ENCODE data around the gene ACSL1.
"Not testable (repeated sequence)": the region's sequence is repeated elsewhere in the genome, so short reads cannot be mapped to it uniquely, and the experiment has no call there.

The ACSL1 gene

GRCh38 chr4:184787766-184788503 lies 37.8 kb downstream of the ACSL1 start:
- DNase-seq (ENCODE audit: low read depth in 2 of 2), result no peak

DNA sequence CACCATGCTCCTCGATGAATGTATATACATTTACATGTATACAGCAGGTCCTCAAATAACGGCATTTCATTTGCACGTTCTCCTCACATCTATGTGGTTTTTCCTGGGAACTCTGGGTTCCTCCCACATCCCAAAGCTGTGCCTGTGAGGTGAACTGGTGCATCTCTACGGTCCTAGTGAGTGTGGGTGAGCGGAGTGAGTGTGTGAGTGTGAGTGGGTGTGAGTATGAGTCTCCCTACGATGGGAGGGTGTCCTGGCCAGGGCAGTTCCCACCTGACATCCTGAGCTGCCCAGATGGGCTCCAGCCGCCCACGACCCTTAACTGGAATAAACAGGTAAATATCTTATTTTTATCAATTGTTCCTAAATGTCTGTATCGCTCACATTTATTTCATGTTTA lies 40.0 kb downstream of the ACSL1 start:
- DNase-seq (ENCODE audit: low read depth in 2 of 2), result no peak

GRCh38 chr4:184784628-184785257 lies 41.0 kb downstream of the ACSL1 start:
- no peak for DNase-seq (ENCODE audit: low read depth in 2 of 2)

DNA sequence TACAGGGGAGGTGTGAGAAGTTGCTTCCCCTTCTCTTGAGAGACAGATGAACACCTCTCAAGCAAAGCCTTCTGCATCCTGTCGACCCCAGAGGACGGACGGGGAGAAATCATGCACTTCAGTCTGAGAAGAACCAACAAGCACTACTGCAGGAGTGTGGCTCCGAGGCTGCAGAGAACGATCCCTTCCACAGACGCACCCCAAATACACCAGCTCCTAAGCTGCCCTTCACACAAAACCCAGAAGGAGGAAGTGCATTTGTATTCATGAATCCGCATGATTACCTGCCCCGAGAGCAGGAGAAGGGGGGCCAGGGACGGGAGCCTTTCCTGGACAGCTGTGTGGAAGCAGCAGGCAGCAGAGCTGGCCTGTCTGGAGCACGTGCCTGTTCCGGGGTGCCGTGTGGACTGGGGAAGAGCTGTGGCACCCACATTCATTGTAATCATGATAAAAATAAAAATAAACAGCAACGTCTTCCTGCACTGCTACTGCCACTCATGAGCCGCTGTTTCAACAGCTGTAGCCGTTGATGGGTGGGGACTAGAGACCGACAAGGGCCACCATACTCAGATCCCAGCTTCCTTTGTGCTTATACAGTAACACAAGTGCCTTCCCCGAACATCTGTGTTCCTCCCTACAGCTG lies 42.9 kb downstream of the ACSL1 start:
- no peak for DNase-seq (ENCODE audit: low read depth in 2 of 2)

GRCh38 chr4:184779160-184779559 lies 46.6 kb downstream of the ACSL1 start:
- DNase-seq (ENCODE audit: low read depth in 2 of 2), result not testable (repeated sequence)

DNA sequence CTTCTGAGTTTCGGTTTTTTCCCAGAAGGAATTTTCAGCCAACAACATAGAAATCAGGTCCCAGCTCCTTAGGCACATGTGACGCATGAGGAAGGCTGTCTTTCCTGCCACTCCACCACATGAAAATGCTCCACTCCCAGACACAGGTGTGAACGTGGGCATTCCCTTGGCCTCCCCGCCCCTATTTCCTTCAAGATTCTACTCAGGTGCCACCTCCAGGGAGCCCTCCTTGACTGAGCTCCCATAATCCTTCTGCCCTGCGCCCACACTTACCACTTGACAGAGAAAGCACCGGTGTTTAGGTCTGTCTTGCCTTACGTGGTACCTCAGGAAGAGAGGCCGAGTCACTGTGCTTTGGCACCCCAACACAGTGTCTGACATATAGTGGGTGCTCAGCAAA lies 47.4 kb downstream of the ACSL1 start:
- no peak for DNase-seq (ENCODE audit: low read depth in 2 of 2)

- DNase-seq (ENCODE audit: low read depth in 2 of 2), result no peak
Observed at GRCh38 chr4:184776821-184777220, 48.9 kb downstream of the ACSL1 start.

- DNase-seq (ENCODE audit: low read depth in 2 of 2), result no peak
Observed at GRCh38 chr4:184775854-184776555, 49.8 kb downstream of the ACSL1 start.

GRCh38 chr4:184774152-184774551 lies 51.6 kb downstream of the ACSL1 start:
- no peak for DNase-seq (ENCODE audit: low read depth in 2 of 2)

DNA sequence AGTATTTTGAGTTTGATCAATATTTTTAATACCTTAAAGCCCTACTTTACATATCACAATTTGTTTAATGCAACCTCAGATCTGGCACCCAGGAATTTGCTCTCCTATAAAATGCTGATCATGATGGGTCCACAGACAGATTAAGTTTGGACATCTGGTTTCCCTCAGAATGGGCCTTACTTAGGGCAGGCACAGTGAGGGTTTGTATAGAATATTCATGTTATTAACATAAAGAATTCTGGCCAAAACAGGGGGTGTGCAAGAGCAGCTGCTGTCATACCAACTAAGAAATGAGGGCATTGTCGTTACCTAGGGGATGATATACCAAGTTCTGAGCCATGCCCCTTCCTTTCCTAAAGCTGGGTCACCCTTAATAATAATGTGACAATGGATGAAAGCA lies 54.4 kb downstream of the ACSL1 start:
- no peak for DNase-seq (ENCODE audit: low read depth in 2 of 2)

DNA sequence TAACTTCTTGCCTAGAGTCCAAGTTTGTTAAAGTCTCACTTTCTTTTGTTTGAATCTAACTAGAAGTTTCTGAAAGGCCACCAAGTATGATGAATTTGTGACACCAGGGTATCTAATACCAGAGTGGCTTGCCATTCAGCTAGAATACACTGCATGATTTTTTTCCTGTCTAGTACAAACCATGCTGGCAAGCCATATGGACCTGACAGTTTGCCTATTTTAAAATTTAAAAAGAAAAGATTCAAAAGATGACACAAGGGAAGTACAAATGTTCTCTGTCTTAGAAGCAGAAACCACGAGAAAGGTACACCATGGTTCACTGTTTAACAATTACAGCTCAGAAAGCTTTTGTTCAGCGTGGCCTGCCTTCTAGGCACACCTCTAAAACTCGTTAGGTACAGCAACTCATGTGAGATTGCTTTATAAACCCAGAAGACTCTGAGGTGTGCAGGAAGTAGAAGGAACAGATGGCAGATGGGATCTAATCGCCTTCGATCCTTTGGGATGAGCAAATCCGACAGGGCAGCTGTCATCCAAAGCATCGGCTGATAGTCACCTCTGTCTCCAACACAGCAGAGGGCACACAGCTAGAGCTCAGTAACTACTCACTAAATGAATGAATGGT lies 56.5 kb downstream of the ACSL1 start:
- DNase-seq (ENCODE audit: low read depth in 2 of 2), result no peak

DNA sequence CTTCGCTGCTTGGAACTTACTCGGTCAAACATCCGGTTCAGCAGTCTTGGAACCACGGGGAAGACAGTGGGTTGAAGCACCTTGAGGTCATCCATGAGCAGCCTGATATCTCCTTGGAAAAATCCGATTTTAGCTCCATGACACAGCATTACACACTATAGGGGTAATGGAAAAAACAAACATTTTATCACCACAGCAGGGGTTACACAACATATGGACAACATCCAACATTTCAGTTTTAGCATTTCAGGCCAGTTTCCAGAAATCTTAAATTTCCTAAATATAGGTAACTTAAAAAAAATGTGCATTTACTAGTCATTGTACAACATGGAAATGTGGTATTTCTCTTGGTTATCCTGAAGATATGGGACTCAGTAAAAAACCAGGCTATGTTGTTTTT lies 57.5 kb downstream of the ACSL1 start:
- no peak for DNase-seq (ENCODE audit: low read depth in 2 of 2)

DNA sequence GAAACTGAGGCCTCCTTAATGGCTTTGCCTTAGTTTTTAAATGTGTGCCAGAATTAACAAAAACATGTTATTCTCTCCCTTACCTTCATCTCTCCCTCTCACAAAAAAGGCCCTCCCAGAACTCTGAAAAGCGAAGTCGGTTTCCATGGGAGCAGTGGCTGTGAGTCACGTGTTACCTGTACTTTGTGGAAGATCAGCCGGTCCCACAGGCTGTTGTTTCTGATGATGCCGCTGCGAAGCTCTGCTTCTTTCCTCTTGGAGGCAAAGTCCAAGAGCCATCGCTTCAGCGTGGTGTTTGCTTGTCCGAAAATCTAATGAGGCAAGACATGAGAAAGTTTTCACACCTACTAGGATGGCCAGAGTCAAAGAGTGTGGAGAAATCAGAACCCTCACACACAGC lies 59.3 kb downstream of the ACSL1 start:
- no peak for DNase-seq (ENCODE audit: low read depth in 2 of 2)

DNA sequence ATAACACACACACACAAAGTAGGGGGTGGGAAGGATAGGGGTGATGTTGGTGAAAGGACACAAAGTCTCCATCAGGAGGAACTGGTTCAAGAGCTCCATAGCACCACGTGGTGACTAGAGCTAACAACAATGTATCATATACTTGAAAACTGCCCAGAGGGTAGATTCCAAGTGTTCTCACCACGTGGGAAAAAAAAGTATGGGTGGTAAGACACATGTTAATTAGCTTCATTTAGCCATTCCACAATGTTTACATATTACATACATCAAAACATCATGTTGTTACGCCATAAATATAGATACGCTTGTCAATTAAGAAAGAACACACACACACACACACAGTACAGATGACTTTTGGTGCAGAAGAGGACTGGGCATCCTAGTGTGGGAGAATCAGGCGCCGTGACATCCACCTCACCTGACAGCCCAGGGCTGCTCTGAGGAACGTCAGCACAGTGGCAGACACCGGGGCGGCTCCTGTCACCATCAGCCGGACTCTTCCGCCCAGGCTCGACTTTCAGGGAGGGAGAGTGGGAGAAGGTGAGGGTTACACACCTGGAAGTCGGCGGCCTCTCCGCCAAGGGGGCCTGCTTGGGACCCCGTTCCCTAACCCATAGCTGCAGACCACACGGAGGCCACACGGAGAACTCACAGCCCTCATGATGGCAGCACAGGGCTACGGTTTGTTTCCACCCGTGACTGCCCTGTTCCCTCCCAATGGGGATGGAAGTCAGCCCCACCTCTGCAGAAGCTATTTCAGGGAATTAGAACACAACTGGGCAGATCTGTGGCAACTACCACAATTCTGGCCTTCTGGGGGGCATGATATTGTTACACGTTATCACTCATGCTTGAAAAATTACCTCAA lies 60.1 kb downstream of the ACSL1 start:
- DNase-seq (ENCODE audit: low read depth in 2 of 2), result no peak

- no peak for DNase-seq (ENCODE audit: low read depth in 2 of 2)
Observed at GRCh38 chr4:184764601-184765000, 61.2 kb downstream of the ACSL1 start.

GRCh38 chr4:184763150-184763780 lies 62.5 kb downstream of the ACSL1 start:
- DNase-seq (ENCODE audit: low read depth in 2 of 2), result peak; percentile 77 to 79

GRCh38 chr4:184762100-184762499 lies 63.7 kb downstream of the ACSL1 start:
- DNase-seq (ENCODE audit: low read depth in 2 of 2), result no peak

GRCh38 chr4:184760681-184761080 lies 65.1 kb downstream of the ACSL1 start:
- no peak for DNase-seq (ENCODE audit: low read depth in 2 of 2)

DNA sequence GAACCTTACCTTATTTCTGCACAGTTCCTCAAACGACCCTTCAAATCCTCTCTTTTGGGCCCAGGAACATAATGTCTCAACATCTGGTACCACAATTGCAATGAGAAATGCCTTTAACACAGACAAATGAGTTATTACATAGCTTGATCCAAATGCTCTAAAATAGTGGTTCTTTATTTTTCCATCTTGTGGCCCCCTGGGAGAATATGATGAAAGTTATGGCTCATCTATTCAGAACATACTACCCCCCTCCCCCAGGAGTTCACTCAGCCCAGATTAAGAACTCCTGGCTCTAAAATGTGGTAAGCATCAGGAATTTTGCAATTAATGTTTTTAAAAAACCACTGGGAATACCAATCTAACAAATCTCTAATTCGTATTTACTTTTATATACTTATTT lies 68.0 kb downstream of the ACSL1 start:
- DNase-seq (ENCODE audit: low read depth in 2 of 2), result peak; percentile 45 to 51

DNA sequence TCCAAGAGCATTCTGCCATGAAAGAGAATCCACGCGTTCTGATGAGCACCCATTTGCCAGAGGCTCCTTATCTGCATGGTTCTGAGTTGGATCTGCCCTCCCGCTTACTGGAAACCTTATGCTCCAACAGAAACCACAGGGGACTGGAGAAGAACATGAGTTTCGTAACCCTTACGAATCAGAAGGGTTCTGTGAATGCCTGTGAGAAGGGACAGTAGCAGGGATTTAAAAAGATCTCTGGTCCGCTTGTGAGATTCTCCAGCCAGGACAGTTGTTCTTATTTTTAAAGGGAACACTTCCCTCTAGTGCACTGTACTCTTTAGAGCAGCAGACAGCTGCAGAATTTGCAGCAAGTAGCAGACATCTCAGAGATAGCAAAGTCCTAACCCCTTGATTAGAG lies 69.4 kb downstream of the ACSL1 start:
- no peak for DNase-seq (ENCODE audit: low read depth in 2 of 2)

DNA sequence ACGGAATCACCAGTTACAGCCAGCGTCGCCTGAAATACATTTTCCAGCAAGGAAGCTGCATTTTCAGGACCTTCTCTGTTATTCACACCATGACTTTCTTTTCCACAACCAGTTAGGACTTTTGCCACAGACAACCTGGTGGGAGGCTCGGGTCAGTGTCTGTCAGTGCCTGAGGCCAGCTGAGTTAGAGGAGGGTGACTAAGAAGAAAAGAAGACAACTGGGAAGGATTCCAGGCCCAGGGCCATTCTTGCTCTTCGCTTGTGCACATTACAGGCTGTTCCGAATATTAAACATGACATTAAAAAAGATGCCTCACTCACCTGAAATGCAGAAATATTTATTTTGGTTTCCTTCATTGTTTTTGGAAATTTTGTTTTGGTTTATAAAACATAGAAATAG lies 70.5 kb downstream of the ACSL1 start:
- no peak for DNase-seq (ENCODE audit: low read depth in 2 of 2)
